Thoracic aorta (tissue), 2 donors: ENCODE results near the gene CARNS1. TPM values are rescaled to one million over a fixed set of nuclear protein-coding genes. Genes with fewer than 3 reads are reported as not detected.

Experiments used
- ATAC-seq: fragments of 150-250 bp; one replicate; pipeline ENCODE4 v1.8.0; 2017; ENCODE audit warnings: low read depth; ENCODE audit not compliant: insufficient number of reproducible peaks, low FRiP score
- DNase-seq: peaks from one replicate; pipeline ENCODE4 v3.0.0-alpha.2; 2020; ENCODE audit warnings: low spot score
- H3K27ac ChIP-seq, 2 donors: fragments of 200-600 bp; sonication (generic); 1 replicate in 1 of 2; 2 replicates in 1 of 2; pipeline ENCODE4 v1.5.1; 2016; ENCODE audit warnings: mild to moderate bottlenecking in 2 of 2, moderate library complexity in 2 of 2
- H3K27me3 ChIP-seq: fragments of 200-600 bp; sonication (generic); replicated peaks from 2 replicates; pipeline ENCODE4 v1.6.0; 2016; ENCODE audit warnings: mild to moderate bottlenecking; ENCODE audit not compliant: insufficient read depth
- H3K36me3 ChIP-seq: fragments of 200-600 bp; sonication (generic); one replicate; pipeline ENCODE4 v1.5.1; 2016
- H3K4me1 ChIP-seq, 2 donors: fragments of 200-600 bp; sonication (generic); 1 replicate in 1 of 2; 2 replicates in 1 of 2; pipeline versions ENCODE4 v1.5.1 to v1.6.0; 2016; ENCODE audit warnings: low read depth in 2 of 2, mild to moderate bottlenecking in 1 of 2; ENCODE audit not compliant: control insufficient read depth in 1 of 2
- H3K4me3 ChIP-seq: fragments of 200-600 bp; sonication (generic); 2 replicates; pipeline ENCODE4 v1.5.1; 2016; ENCODE audit warnings: mild to moderate bottlenecking
- H3K9me3 ChIP-seq: fragments of 200-600 bp; sonication (generic); 2 replicates; pipeline ENCODE4 v1.5.1; 2016
- total RNA-seq, 2 donors: library from RNA; depleted of rRNA; stranded (reverse); fragments of >200 nt; gene quantifications; one replicate each; pipeline versions ENCODE4 v1.1.0 to v1.2.3, GENCODE V29; 2016
- TF ChIP-seq, protein P1 (sequence below): fragments of 200-600 bp; sonication (generic); IDR thresholded peaks from one replicate; pipeline ENCODE4 v1.5.1; 2019; ENCODE audit warnings: antibody characterized with exemption

CARNS1 gene
- total RNA-seq, 2 donors from 2014 or later, result 7.9 to 10.8 TPM

DNA sequence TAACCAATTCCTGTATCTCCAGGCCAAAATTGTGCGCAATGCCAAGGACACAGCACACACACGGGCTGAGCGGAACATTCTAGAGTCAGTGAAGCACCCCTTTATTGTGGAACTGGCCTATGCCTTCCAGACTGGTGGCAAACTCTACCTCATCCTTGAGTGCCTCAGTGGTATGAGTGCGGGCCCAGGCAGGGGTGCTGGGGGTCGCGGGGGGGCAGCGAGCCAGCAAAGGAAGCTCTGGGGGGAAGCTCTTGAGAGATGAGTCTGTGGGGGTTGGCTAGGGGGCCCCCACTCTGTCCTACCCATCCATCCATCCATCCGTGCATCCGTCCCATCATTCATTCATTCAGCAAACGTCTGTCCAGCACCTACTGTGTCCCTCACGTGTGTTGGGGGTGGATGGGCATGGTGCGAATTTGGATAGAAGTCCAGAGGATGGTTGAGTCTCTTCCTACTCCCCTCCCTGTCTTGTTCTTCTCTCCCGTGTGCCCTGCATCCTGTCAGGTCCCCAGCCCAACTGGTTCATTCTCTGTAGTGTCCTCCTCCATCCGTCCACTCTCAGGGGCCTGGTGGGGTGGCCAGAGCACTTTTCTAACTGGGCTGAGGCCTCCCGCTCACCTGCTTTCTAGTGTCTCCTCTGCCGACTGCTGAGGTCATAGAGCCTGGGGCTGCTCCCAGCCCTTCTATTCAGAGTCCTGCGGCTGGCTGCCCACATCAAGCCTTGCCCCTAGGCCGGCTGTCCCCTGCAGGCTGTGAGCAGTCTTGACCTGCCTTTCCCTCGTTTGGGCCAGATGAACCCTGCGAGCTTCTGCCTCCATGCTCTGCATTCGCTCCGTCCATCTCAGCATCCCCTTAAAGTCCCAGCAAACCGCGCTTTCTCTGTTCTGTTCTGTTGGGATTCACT, 16.1 kb downstream of the CARNS1 start:
- DNase-seq (no peak), ATAC-seq (no peak)
- Histone ChIP-seq H3K27me3 (no peaks in the 10 kb centered on the region), H3K4me1 (peaks cover 8 to 30% of the 10 kb centered on the region in 2 donors), H3K36me3 (peaks cover 37% of the 10 kb centered on the region), H3K27ac (no peak overlapping the region), H3K9me3 (no peaks in the 10 kb centered on the region), H3K4me3 (no peak overlapping the region)
- TF ChIP-seq, protein P1, sequence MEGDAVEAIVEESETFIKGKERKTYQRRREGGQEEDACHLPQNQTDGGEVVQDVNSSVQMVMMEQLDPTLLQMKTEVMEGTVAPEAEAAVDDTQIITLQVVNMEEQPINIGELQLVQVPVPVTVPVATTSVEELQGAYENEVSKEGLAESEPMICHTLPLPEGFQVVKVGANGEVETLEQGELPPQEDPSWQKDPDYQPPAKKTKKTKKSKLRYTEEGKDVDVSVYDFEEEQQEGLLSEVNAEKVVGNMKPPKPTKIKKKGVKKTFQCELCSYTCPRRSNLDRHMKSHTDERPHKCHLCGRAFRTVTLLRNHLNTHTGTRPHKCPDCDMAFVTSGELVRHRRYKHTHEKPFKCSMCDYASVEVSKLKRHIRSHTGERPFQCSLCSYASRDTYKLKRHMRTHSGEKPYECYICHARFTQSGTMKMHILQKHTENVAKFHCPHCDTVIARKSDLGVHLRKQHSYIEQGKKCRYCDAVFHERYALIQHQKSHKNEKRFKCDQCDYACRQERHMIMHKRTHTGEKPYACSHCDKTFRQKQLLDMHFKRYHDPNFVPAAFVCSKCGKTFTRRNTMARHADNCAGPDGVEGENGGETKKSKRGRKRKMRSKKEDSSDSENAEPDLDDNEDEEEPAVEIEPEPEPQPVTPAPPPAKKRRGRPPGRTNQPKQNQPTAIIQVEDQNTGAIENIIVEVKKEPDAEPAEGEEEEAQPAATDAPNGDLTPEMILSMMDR, result no peak

DNA sequence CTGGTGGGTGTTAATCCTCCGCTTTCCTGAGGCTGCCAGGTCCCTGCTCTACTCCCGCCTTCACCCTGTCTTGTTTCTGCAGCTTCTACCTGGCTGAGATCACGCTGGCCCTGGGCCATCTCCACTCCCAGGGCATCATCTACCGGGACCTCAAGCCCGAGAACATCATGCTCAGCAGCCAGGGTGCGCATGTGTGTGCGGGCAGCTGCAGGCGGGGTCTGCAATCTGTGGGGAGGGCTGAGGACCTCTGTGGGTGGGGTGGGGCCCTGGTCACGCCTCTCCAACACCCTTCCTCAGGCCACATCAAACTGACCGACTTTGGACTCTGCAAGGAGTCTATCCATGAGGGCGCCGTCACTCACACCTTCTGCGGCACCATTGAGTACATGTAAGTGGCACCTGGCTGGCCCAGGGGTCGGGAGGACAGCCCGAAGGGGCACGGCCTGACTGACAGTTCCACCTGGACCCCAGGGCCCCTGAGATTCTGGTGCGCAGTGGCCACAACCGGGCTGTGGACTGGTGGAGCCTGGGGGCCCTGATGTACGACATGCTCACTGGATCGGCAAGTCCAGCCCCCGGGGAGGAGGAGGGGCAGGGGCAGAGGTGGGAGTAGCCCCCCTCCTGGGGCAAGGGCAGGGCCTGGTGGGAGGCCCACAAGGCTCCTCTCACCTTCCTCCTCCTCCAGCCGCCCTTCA, 17.3 kb downstream of the CARNS1 start:
- no peaks in the 10 kb centered on the region for H3K27me3 ChIP-seq
- H3K27ac ChIP-seq, result no peak overlapping the region
- no peak overlapping the region for H3K4me3 ChIP-seq
- H3K4me1 ChIP-seq, result peaks cover 8 to 27% of the 10 kb centered on the region in 2 donors
- peaks cover 37% of the 10 kb centered on the region for H3K36me3 ChIP-seq
- ATAC-seq (no peak), DNase-seq (no peak)
- H3K9me3 ChIP-seq, result no peaks in the 10 kb centered on the region
- TF ChIP-seq, protein P1, result no peak

DNA sequence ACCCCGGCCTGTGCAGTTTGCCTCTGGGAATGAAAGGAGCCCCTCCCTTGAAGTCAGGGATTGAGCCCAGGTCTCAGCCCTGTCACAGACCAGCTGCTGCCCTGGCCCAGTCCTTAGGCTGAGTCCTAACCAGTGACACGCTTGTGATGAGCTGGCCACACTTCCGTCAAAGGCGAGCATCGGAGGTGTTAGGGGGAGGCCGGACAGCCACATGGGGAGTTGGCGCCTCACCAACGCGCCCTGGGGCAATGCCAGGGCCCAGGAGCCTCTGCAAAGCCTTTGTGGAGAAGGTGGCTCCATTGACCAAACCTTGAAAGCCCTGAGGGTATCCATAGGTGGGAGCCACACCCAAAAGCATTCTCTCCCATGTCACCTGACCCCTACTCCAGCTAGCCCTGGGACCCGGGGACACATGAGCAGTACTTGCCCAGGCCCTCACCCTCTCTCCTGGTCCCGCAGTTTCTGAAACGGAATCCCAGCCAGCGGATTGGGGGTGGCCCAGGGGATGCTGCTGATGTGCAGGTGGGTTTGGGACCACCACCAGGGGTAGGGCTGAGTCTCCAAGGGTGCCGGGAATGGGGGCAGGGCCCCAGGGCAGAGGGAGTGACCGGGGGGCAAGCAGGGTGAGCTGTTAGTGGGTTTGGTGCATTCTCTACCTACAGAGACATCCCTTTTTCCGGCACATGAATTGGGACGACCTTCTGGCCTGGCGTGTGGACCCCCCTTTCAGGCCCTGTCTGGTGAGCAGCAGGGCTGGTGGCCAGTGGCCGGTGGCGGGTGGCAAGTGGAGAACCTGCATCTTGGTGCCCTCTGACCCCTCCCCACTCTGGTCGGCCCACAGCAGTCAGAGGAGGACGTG, 18.3 kb downstream of the CARNS1 start:
- peaks cover 8 to 24% of the 10 kb centered on the region in 2 donors for H3K4me1 ChIP-seq

DNA sequence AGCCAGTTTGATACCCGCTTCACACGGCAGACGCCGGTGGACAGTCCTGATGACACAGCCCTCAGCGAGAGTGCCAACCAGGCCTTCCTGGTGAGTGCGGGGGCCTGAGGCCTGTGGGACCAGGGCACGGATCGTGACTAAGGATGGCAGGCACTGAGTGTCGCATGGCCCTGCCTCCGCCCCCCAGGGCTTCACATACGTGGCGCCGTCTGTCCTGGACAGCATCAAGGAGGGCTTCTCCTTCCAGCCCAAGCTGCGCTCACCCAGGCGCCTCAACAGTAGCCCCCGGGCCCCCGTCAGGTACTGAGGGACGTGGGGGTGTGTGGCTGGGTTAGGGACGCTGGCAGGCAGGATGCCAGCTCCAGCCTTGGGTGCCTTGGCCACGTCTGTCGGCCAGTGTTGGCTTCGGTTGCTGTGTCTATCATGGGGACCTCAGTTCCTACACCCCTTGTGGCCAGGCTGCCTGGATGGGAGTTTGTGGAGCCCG, 19.0 kb downstream of the CARNS1 start:
- DNase-seq, result no peak
- H3K9me3 ChIP-seq, result no peaks in the 10 kb centered on the region
- TF ChIP-seq, protein P1, result no peak
- H3K4me1 ChIP-seq, result peaks cover 2 to 19% of the 10 kb centered on the region in 2 donors
- peaks cover 37% of the 10 kb centered on the region for H3K36me3 ChIP-seq
- ATAC-seq, result no peak
- no peak overlapping the region for H3K27ac ChIP-seq
- H3K4me3 ChIP-seq, result no peak overlapping the region
- no peaks in the 10 kb centered on the region for H3K27me3 ChIP-seq

More for the DNA sequence above, 18.3 kb downstream of the CARNS1 start:
- TF ChIP-seq, protein P1, result no peak
- DNase-seq, result no peak
- Histone ChIP-seq H3K36me3 (peaks cover 37% of the 10 kb centered on the region), H3K4me3 (no peak overlapping the region), H3K9me3 (no peaks in the 10 kb centered on the region), H3K27me3 (no peaks in the 10 kb centered on the region), H3K27ac (no peak overlapping the region)
- no peak for ATAC-seq
